ENCODE results near the gene UBAC1.
A peak's percentile ranks its signal among the peaks of the same experiment; 100 is the strongest.

DNA sequence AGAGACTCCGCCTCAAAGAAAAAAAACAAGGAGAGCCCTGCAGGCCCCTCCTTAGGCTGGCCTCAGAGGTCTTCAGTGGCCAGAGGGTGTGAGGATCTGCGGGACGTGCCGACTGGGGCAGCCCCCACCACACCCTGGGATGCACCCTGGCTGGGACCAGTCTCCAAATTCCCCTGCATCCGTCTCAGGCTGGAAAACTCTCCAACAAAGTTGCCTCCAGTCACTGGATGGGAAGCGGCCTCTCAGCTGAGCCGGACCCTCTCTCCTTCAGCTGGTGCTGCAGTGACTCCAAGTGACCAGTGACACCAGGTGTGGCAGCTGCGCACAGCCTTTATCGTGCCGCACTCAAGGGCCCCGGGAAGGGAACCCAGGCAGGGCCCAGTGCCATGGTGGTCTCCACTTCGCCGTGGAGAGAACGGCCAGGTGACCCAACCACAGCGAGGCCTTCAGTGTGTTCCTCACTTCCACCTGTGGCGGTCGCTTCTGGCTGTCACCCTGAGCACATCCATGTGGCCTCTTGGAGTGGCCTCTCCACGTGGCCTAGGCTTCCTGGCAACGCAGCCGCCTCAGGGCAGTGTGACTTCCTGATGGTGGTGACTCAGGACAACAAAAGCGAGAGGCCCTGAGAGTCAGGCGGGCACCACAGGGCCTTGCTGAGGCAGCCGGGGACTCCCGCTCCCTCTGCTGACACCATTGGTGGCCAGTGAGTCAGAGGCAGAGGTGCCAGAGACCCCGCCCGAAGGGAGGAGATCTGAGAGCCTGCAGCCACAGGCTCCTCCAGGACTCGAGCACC, 34.6 kb downstream of the UBAC1 start:
- TF ChIP-seq, protein P1, sequence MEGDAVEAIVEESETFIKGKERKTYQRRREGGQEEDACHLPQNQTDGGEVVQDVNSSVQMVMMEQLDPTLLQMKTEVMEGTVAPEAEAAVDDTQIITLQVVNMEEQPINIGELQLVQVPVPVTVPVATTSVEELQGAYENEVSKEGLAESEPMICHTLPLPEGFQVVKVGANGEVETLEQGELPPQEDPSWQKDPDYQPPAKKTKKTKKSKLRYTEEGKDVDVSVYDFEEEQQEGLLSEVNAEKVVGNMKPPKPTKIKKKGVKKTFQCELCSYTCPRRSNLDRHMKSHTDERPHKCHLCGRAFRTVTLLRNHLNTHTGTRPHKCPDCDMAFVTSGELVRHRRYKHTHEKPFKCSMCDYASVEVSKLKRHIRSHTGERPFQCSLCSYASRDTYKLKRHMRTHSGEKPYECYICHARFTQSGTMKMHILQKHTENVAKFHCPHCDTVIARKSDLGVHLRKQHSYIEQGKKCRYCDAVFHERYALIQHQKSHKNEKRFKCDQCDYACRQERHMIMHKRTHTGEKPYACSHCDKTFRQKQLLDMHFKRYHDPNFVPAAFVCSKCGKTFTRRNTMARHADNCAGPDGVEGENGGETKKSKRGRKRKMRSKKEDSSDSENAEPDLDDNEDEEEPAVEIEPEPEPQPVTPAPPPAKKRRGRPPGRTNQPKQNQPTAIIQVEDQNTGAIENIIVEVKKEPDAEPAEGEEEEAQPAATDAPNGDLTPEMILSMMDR (IDR thresholded peaks at IDR 0.05 in 2 of 3, conservative IDR thresholded peaks at IDR 0.05 in 1 of 3; ENCODE audit: borderline replicate concordance in 1 of 3, insufficient read depth in 1 of 3, low read depth in 2 of 3, low read length in 2 of 3) = peak in 1 of 3 experiments; percentile 6; a peak in 1 of 6 replicates
- no peak for TF ChIP-seq POLR2A (IDR thresholded peaks at IDR 0.05; ENCODE audit: borderline replicate concordance, extremely low read depth, insufficient read depth, insufficient read length)
- no peak for TF ChIP-seq EGR1 (IDR thresholded peaks at IDR 0.05; ENCODE audit: low read depth)
- no peak for TF ChIP-seq SRF (IDR thresholded peaks at IDR 0.05; ENCODE audit: low read depth)
- no peak for TF ChIP-seq CEBPB (IDR thresholded peaks at IDR 0.05; ENCODE audit: low read depth)
- TF ChIP-seq EZH2 (IDR thresholded peaks at IDR 0.05) = no peak
- no peak for TF ChIP-seq EZH2phosphoT487 (IDR thresholded peaks at IDR 0.05; ENCODE audit: borderline replicate concordance)
- peak; percentile 56 for TF ChIP-seq RAD21 (IDR thresholded peaks at IDR 0.05; ENCODE audit: low read depth)
- 0 out of 2 replicates have a peak, but pooled peaks have one; percentile 32 for TF ChIP-seq POLR2AphosphoS5 (IDR thresholded peaks at IDR 0.05; ENCODE audit: low read depth, low read length)
